ENCODE measurements around the gene NR1I3.

NR1I3 gene

DNA sequence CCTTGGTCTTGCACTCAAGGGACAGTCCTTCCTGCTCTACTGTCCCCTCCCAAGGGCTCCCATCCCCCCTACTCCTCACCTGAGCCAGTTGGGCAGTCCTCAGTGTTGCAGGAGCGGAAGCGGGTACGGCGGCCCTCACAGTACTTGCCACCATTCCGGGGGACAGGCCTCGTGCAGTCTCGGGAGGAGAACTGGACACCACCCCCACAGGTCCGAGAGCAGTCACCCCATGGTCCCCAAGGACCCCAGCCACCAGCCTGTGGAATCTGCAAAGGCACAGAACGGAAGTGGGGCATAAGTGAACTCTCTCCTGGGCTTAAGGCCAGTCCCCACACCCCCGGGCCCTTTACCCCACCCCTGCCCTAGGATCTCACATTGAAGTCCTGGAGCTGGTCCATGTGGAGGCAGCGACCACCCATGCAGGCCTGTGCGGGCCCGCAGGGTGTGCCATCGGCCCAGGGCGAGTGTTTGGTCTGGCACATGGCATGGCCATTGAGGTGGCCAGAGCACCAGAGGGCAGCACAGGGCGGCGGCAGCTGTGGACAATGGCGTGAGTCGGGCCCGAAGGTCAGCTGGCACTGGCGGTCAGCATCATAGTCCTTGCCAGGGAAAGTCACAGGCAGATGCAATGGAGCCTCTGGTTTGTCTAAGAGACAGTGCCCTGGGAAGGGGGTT, 44.3 kb downstream of the NR1I3 start:
- no peak for DNase-seq

DNA sequence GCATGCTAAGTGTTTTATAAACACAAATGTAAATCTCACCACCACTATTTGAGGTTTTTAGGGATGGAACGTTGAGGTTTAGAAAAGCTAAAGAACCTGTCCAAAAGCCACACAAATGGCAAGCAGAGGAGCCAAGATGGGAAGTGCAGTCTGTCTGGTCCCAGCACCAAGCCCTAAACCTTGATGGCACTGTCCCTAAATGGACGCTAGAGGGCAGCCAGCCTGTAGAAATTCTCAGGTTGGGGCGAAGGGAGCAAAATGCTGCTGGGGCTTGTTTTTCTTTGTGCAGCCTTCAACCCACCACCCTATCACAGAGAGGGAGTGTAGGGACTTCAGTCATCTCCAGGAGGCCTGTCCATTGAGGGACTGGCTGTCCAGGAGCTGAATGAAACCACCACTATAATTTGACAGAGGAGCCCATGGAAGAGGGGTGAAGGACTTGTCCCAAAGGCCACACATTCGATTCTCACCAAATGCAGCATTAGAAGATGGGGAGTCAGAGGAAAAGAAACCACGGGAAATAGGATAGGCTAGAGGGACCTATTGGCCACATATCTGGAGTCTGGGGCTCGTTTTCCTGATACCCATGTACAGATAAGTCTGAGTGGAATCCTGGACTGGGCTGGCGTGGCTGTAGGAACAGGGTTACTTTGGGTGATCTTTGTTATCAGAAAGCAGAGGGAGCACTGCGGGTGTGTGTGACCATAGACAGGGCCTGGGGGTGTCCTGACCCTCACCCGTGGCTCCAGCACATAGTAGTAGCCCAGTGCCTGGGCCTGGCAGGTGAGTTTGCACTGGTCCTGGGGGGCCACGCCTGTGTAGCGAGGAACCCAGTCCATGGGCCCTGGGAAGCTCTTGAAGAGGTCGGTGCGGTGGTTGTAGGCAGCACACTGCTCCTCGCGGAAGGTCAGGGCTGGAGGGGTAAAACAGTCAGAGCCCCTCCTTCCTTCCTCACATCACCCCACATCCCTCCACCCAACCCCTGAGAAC, 45.2 kb downstream of the NR1I3 start:
- peak; percentile 54 for DNase-seq

GRCh38 chr1:161191971-161192370, 46.0 kb downstream of the NR1I3 start:
- DNase-seq: no peak

DNA sequence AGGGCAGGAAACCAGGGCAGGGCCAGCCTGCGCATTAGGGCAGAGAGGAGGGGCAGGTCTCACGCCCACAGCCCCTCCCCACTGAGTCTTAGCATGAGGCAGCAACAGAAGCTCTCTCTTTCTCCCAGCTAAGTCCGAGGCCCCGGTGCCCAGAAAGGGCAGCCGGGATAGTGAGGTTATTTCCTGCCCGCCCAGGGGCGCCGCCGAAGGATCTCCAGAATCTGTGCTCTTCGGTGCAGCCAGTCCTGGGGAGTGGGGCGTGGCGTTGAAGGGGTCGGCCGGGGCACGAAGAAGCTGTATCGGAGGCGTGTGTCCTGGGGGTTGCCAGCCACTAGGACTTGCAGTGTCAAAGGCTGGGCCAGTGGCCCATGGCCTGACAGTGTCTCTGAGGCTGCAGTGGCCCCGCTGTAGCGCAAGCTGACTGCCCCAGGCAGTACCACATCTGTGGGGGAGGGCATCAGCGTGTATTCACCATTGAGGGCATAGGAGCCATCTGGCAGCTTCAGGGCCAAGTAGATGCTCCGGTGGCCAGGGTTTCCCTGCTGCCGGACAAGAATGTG, 47.0 kb downstream of the NR1I3 start:
- no peak for DNase-seq

GRCh38 chr1:161189036-161189435, 49.0 kb downstream of the NR1I3 start:
- DNase-seq: no peak

GRCh38 chr1:161188381-161188780, 49.6 kb downstream of the NR1I3 start:
- DNase-seq: no peak

GRCh38 chr1:161187311-161187710, 50.7 kb downstream of the NR1I3 start:
- DNase-seq: no peak

DNA sequence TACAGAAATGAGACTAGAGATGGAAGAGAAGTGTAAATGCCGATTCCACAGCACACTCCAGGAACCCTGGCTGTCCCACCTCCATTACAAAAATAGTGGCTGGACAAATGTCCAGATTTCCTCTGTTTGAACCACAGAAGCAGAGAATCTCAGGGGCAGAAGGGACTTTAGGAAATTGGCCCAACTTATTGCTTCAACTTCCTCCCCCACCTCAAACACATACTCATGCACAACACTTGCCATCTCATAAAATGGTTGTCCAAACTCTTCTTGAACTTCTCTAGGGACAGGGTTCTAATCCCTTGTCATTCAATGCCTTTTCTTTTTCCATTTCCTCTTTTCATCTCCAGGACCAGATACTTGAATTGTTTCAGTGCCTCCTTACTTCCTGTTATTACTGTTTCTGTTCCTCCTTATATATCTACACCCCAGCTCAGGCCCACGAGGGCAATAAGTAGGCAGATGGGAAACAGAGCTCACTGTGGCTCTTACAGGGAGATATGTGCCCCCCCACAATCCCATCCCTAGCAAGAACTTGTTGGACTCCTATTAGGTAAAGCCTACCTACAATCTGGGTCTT, 52.2 kb downstream of the NR1I3 start:
- DNase-seq: no peak

- DNase-seq: peak; percentile 63
Measured at GRCh38 chr1:161185282-161185682, 52.7 kb downstream of the NR1I3 start.

DNA sequence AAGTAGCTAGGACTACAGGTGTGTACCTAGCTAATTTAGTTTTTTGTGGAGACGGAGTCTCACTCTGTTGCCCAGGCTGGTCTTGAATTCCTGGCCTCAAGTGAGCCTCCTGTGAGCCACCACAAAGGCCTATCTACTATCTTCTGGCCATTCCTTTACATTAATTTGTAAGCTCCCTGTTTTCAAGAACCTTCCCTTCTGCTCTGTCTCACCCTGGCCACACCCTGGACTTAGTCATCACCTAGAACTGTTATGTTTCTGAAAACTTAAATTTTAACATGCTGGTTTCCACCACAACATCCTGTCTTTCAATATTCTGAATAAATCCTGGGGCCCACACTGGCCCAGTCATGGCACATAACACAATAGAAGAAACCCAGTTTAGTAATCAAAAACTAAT, 55.8 kb downstream of the NR1I3 start:
- DNase-seq: peak; percentile 53

- no peak for DNase-seq
Measured at GRCh38 chr1:161180639-161181038, 57.4 kb downstream of the NR1I3 start.

DNA sequence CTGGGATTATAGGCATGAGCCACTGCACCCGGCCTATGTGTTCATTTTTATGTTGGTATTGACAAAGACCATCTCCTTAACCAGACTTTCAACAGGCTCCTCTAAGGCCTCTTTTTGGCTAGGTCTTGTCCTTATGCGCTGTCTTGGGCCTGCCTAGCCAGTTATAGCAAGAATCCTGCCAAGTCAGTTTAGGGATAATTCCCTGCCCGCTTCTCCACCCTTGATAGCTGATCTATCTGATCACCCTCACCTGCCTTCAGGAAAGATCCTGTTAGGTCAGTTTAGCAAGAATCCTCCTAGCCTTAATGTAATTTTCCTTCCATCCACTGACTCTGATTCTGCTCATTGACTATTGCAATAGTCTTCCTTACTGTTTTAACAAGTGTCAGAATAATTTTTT, 58.3 kb downstream of the NR1I3 start:
- no peak for DNase-seq

All from activated CD4-positive, CD25-positive, alpha-beta regulatory T cell treated with anti-CD3 and anti-CD28 coated beads, Interleukin-2, amount 50 U/mL, for 72 hours (primary cell).